ENCODE results near the gene THUMPD1. TPM values are rescaled to one million over a fixed set of nuclear protein-coding genes. Genes with fewer than 3 reads are reported as not detected.
"Not testable (repeated sequence)": the region's sequence is repeated elsewhere in the genome, so short reads cannot be mapped to it uniquely, and the experiment has no call there.

Gene THUMPD1
- total RNA-seq, 2 experiments from 2014 or later: 56.4 to 58.6 TPM

GRCh38 chr16:20762404-20763123, 20.9 kb upstream of the THUMPD1 start:
- no peak for DNase-seq
- no peaks in the 10 kb centered on the region for H3K27me3 Mint-ChIP-seq
- peaks cover 5% of the 10 kb centered on the region for H3K9me3 Mint-ChIP-seq
- peaks cover 19% of the 10 kb centered on the region for H3K36me3 Mint-ChIP-seq
- peaks cover 19% of the 10 kb centered on the region for H3K4me1 Mint-ChIP-seq
- peak overlapping the region; percentile 89 for H3K4me3 Mint-ChIP-seq
- peak overlapping the region; percentile 93 for H3K27ac Mint-ChIP-seq

- no peak for DNase-seq
- H3K4me3 Mint-ChIP-seq: no peak overlapping the region
- peaks cover 5% of the 10 kb centered on the region for H3K9me3 Mint-ChIP-seq
- H3K36me3 Mint-ChIP-seq: peaks cover 19% of the 10 kb centered on the region
- H3K4me1 Mint-ChIP-seq: peaks cover 19% of the 10 kb centered on the region
- no peaks in the 10 kb centered on the region for H3K27me3 Mint-ChIP-seq
- H3K27ac Mint-ChIP-seq: no peak overlapping the region
Measured at GRCh38 chr16:20761175-20761574, 19.6 kb upstream of the THUMPD1 start.

- Mint-ChIP-seq H3K4me1 (peaks cover 16% of the 10 kb centered on the region), H3K36me3 (peaks cover 19% of the 10 kb centered on the region), H3K9me3 (peaks cover 5% of the 10 kb centered on the region), H3K27ac (no peak overlapping the region), H3K4me3 (no peak overlapping the region), H3K27me3 (no peaks in the 10 kb centered on the region)
- DNase-seq: no peak
Measured at GRCh38 chr16:20760346-20760745, 18.7 kb upstream of the THUMPD1 start.

GRCh38 chr16:20755799-20756198, 14.2 kb upstream of the THUMPD1 start:
- H3K4me1 Mint-ChIP-seq, H3K36me3 Mint-ChIP-seq, H3K27ac Mint-ChIP-seq, H3K4me3 Mint-ChIP-seq, DNase-seq, H3K9me3 Mint-ChIP-seq, H3K27me3 Mint-ChIP-seq: not testable (repeated sequence)

- H3K27me3 Mint-ChIP-seq: no peaks in the 10 kb centered on the region
- no peaks in the 10 kb centered on the region for H3K4me1 Mint-ChIP-seq
- H3K36me3 Mint-ChIP-seq: peaks cover 4% of the 10 kb centered on the region
- no peak overlapping the region for H3K4me3 Mint-ChIP-seq
- no peak overlapping the region for H3K27ac Mint-ChIP-seq
- no peak for DNase-seq
- H3K9me3 Mint-ChIP-seq: no peaks in the 10 kb centered on the region
Measured at GRCh38 chr16:20755238-20755637, 13.6 kb upstream of the THUMPD1 start.

- Mint-ChIP-seq H3K27ac (no peak overlapping the region), H3K4me1 (no peaks in the 10 kb centered on the region), H3K36me3 (no peaks in the 10 kb centered on the region), H3K9me3 (no peaks in the 10 kb centered on the region), H3K4me3 (no peak overlapping the region), H3K27me3 (no peaks in the 10 kb centered on the region)
- no peak for DNase-seq
Measured at GRCh38 chr16:20753727-20754126, 12.1 kb upstream of the THUMPD1 start.

- Mint-ChIP-seq H3K4me3 (no peak overlapping the region), H3K27me3 (no peaks in the 10 kb centered on the region), H3K4me1 (no peaks in the 10 kb centered on the region), H3K36me3 (peaks cover 2% of the 10 kb centered on the region), H3K27ac (no peak overlapping the region), H3K9me3 (peaks cover 11% of the 10 kb centered on the region)
- no peak for DNase-seq
Measured at GRCh38 chr16:20750558-20750957, 8.9 kb upstream of the THUMPD1 start.

GRCh38 chr16:20749474-20749873, 7.9 kb upstream of the THUMPD1 start:
- DNase-seq: no peak
- no peaks in the 10 kb centered on the region for H3K4me1 Mint-ChIP-seq
- no peak overlapping the region for H3K4me3 Mint-ChIP-seq
- H3K27me3 Mint-ChIP-seq: no peaks in the 10 kb centered on the region
- H3K27ac Mint-ChIP-seq: no peak overlapping the region
- H3K36me3 Mint-ChIP-seq: peaks cover 2% of the 10 kb centered on the region
- peaks cover 11% of the 10 kb centered on the region for H3K9me3 Mint-ChIP-seq

GRCh38 chr16:20747030-20747816, 5.6 kb upstream of the THUMPD1 start:
- H3K27ac Mint-ChIP-seq: no peak overlapping the region
- H3K4me1 Mint-ChIP-seq: peaks cover under 1% of the 10 kb centered on the region
- no peaks in the 10 kb centered on the region for H3K27me3 Mint-ChIP-seq
- DNase-seq: no peak
- no peak overlapping the region for H3K4me3 Mint-ChIP-seq
- H3K36me3 Mint-ChIP-seq: peaks cover 2% of the 10 kb centered on the region
- peaks cover 11% of the 10 kb centered on the region for H3K9me3 Mint-ChIP-seq

- Mint-ChIP-seq H3K36me3 (peaks cover 2% of the 10 kb centered on the region), H3K4me1 (peaks cover 4% of the 10 kb centered on the region), H3K9me3 (peaks cover 11% of the 10 kb centered on the region), H3K4me3 (no peak overlapping the region), H3K27ac (no peak overlapping the region), H3K27me3 (no peaks in the 10 kb centered on the region)
- DNase-seq: no peak
Measured at GRCh38 chr16:20746461-20746860, 4.8 kb upstream of the THUMPD1 start.

- Mint-ChIP-seq H3K4me3 (no peak overlapping the region), H3K9me3 (peaks cover 11% of the 10 kb centered on the region), H3K27ac (no peak overlapping the region), H3K27me3 (no peaks in the 10 kb centered on the region), H3K4me1 (peaks cover 10% of the 10 kb centered on the region), H3K36me3 (peaks cover 9% of the 10 kb centered on the region)
- no peak for DNase-seq
Measured at GRCh38 chr16:20744922-20745440, 3.4 kb upstream of the THUMPD1 start.

- peaks cover 18% of the 10 kb centered on the region for H3K4me1 Mint-ChIP-seq
- no peak for DNase-seq
- no peaks in the 10 kb centered on the region for H3K27me3 Mint-ChIP-seq
- peaks cover 9% of the 10 kb centered on the region for H3K36me3 Mint-ChIP-seq
- no peak overlapping the region for H3K27ac Mint-ChIP-seq
- peaks cover 11% of the 10 kb centered on the region for H3K9me3 Mint-ChIP-seq
- no peak overlapping the region for H3K4me3 Mint-ChIP-seq
Measured at GRCh38 chr16:20743591-20743990, 2.0 kb upstream of the THUMPD1 start.

- peak overlapping the region; percentile 95 for H3K4me3 Mint-ChIP-seq
- peaks cover 28% of the 10 kb centered on the region for H3K4me1 Mint-ChIP-seq
- peak; percentile 90 for DNase-seq
Measured at GRCh38 chr16:20740901-20741521, 607 bp downstream of the THUMPD1 start.

GRCh38 chr16:20740007-20740883, 1.4 kb downstream of the THUMPD1 start:
- peak overlapping the region; percentile 95 for H3K27ac Mint-ChIP-seq
- peak; percentile 18 for DNase-seq
- no peaks in the 10 kb centered on the region for H3K27me3 Mint-ChIP-seq
- no peaks in the 10 kb centered on the region for H3K9me3 Mint-ChIP-seq
- peaks cover 33% of the 10 kb centered on the region for H3K4me1 Mint-ChIP-seq
- peaks cover 13% of the 10 kb centered on the region for H3K36me3 Mint-ChIP-seq
- H3K4me3 Mint-ChIP-seq: peak overlapping the region; percentile 95

More at GRCh38 chr16:20740901-20741521, 607 bp downstream of the THUMPD1 start:
- Mint-ChIP-seq H3K27ac (peak overlapping the region; percentile 95), H3K27me3 (no peaks in the 10 kb centered on the region), H3K9me3 (no peaks in the 10 kb centered on the region), H3K36me3 (peaks cover 13% of the 10 kb centered on the region)

Measured in activated naive CD8-positive, alpha-beta T cell treated with anti-CD3 and anti-CD28 coated beads for 36 hours (primary cell).